Activated CD8-positive, alpha-beta memory T cell treated with anti-CD3 and anti-CD28 coated beads for 36 hours (primary cell): Measurements from ENCODE around the gene SNCAIP. TPM values are rescaled to one million over a fixed set of nuclear protein-coding genes. Genes with fewer than 3 reads are reported as not detected.

ENCODE experiments used
- CTCF ChIA-PET: fragments of 350-600 bp; sonication (Branson Sonifier 250); formaldehyde crosslinking; loops from one replicate; lab custom pipeline; 2021; ENCODE audit warnings: antibody characterized with exemption; lab: Charles Lee
- POLR2A ChIA-PET: fragments of 350-600 bp; sonication (Branson Sonifier 250); formaldehyde crosslinking; loops from one replicate; lab custom pipeline; 2021; ENCODE audit warnings: antibody characterized with exemption; lab: Charles Lee
- total RNA-seq, 2 experiments: library from RNA; stranded (reverse); gene quantifications; one replicate each; pipeline ENCODE4 v1.2.3, GENCODE V29; 2021

SNCAIP gene
- not detected for total RNA-seq

DNA sequence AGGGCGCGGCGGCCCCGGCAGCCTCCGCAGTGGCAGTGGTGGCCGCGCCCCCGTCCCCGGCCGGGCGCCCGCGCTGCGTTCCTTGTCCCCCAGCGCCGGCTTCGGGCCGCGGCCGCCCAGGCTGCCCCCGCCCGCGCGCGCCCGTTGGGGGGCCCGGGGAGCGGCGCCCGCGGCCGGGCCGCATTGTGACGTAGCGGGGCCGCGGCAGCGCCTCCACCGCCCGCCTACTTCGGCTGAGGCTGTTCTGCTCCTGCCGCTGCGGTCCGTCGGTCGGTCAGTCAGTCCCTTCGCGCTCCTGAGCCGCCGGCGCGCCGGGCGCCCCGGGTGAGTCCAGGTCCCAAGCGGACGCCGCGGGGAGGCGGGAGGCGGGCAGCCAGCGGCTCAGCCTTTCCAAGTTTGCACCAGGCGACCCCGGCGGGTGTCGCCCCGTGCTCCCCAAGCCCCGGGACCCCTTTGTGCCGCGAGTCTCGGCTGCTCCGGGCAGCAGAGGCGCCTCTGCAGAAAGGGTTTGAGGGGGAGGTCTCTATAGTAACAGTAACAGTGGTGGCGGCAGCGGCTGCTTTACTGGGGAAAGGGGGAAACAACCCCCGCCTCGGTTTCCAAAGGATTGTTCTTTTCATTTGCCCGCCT, at the start of gene SNCAIP:
Gene SNCAIP (plus strand): TSS at position 277 of the 630 bp plus-strand sequence. CDS start 78,898 bp downstream, outside the sequence.
- ChIA-PET CTCF (no interaction called here), POLR2A (no interaction called here)

DNA sequence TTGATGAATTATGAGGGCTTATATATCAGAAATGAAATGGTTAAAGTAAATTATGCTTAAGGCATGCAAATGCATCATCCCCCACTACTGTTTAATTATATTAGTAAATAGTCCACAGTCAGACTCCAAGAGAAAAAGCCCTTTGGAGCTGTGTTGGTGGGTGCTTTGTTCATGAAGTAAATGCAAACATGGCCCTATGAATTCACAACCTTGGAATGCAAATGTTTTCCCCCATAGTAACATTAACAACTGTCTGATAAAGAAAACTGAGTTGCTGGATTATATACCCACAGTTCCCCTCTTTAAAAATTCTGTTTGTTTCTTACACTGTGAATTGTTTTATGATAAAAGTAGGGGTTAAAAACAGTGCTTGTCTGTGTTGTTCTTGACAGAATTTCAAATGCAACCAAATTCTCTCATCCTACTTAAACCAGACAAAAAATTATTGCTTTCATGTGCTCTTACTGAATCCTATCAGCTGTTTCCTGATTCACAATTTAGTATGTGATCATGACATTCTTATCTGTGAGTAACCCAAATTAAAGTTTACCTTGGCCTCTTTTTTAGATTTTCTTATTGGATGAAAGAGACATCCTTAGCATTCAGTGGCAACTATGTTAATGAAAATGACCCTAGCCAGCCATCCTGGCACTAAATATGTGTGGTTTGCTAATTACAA, 48.5 kb upstream of the SNCAIP start:
- CTCF ChIA-PET: no interaction called here
- POLR2A ChIA-PET: no interaction called here

DNA sequence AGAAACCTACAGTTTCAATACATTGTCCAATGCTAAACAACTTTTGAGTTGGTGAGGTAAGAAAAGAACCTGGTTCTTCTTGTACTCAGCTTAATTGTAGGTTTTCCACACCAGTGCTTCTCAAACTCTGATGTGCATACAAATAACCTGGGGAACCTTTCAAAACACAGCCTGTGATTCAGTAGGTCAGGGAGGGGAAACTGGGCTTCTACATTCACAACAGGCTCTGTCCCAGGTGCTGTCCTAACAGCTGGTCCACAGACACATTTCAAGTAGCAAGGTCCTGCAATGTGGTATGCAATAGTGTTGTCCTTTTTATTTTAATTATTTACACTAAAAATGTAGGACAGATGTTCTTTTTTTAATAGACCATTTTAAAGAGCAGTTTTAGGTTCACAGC, 47.4 kb upstream of the SNCAIP start:
- ChIA-PET POLR2A (no interaction called here), CTCF (no interaction called here)

DNA sequence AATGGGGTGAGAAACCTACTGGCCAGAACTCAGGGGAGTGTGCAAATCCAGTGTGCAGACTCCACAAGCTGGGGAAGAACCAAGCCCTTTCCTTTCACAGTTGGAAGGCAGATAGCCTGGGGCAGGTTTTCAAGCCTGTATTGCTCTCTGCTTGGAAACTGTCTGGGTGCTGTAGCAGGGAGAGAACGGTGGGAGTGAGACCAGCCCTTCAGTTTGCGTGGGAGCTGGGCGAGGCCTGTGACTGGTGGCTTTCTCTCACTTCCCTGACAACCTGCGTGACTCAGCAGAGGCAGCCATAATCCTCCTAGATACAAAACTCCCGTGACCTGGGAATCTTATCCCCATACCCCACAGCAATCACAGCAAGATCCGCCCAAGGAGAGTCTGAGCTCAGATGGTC, 44.9 kb upstream of the SNCAIP start:
- ChIA-PET POLR2A (no interaction called here), CTCF (no interaction called here)

DNA sequence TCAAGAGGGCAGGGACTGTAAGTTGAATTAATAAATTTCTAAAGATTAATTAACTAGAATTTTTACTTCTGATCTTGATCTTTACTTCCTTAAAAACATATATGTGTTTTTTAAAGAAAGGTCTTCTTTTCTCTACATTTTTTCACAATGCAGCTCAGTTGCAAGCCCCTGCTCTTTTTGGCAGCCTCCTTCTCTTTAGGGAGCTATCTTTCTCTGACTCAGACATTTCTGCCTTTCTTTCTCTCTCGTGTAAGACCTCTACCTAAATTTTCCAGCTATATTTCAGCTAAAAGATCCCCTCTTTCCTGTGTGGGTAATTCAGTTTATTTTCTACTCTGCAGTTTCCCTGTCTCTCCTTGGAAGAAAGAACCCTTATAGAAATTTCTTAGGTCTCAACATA, 38.3 kb upstream of the SNCAIP start:
- CTCF ChIA-PET: no interaction called here

DNA sequence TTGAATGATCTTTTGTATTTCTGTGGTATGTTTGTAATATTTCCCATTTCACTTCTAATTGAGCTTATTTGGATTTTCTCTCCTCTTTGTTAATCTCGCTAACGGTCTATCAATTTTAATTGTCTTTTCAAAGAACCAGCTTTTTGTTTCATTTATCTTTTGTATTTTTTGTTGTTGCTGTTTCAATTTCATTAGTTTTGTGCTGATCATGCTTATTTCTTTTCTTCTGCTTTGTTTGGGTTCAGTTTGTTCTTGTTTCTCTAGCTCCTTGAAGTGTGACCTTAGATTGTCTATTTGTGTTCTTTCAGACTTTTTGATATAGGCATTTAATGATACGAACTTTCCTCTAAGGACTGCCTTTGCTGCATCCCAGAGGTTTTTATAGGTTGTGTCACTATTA, 28.4 kb upstream of the SNCAIP start:
- CTCF ChIA-PET: no interaction called here
- POLR2A ChIA-PET: no interaction called here

More for the DNA sequence above, 38.3 kb upstream of the SNCAIP start:
- POLR2A ChIA-PET: no interaction called here

DNA sequence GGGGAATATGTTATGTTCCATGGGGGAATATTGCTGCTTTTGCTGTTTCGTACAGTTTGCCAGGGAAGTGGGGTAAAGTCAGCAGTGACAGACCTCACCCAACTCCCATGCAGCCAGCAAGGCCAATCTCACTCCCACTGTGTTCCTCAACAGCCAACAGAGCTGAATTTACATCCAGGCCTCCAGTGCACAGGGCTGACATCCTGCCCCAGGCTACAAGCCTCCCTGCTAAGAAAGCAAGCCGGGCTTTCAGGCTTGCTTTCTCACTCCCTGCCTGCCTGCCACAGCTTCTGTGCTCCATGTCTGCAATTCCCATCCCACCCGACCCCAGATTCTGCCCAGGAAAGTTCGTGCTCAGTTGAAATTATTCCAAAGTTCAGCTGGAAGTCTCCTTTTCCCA, 25.5 kb upstream of the SNCAIP start:
- CTCF ChIA-PET: no interaction called here
- POLR2A ChIA-PET: no interaction called here

DNA sequence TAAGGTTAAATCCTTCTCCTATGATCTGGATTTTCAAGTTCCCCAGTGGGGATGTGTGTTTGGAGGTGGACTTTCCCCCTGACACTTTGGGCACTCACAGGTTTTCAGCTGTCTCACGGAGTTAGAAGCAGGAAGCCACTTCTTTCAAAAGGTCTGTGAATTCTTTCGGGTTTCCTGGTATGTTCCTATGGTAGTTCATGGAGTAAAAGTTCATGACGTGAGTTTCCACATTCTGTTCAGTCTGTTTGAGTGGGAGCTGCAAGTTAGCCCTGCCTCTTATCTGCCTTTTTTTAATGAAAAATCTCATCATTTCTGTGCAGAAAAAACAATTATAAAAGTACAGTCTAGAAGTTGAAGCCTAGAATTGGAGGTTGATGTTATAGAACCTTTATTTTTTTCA, 24.9 kb upstream of the SNCAIP start:
- POLR2A ChIA-PET: no interaction called here
- CTCF ChIA-PET: no interaction called here

DNA sequence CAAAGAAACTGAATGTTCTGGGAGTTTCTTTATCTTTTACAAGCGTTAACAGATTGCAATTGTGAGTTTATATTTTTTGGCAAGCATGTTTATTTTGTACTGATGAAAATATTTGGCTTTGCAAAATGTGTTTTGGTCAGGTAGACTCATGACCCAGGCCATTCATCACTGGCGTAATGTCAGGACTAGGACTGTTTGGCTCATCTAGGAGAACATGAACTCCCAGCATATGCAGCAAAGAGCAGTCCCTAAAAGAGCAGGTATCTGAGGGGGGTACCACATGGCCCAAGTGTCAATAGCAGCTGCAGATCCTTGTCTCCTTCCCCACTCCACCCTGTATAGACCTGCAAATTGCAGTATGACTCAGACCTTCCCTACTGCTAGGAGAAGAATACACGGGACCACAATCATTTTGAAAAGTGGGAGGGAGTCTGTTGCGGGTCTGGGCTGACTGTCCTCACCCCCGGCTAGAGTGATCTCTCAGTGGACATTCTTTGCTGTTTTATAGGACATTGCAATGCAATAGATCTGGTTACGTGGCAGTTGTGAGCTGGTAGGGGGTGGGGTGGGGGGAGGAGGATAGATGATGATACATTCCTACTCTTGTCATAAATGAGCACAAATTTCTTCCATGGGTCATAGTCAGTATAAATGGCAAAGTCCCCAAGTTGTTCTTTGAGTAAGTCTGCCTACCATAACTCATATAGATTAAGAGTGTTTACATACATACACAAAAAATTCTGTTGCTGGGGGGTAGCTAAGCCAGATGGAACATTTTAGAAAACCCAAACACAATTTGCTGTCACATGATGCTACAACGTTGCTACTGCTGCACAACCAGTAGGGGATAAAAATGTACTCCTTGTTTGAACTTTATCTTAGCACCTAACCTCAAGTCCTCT, 20.8 kb upstream of the SNCAIP start:
- POLR2A ChIA-PET: no interaction called here
- CTCF ChIA-PET: interaction anchor here (0.7 kb wide), 1 partner anchor 167 kb away, joined by 3 read pairs; no protein-coding TSS in a partner anchor

DNA sequence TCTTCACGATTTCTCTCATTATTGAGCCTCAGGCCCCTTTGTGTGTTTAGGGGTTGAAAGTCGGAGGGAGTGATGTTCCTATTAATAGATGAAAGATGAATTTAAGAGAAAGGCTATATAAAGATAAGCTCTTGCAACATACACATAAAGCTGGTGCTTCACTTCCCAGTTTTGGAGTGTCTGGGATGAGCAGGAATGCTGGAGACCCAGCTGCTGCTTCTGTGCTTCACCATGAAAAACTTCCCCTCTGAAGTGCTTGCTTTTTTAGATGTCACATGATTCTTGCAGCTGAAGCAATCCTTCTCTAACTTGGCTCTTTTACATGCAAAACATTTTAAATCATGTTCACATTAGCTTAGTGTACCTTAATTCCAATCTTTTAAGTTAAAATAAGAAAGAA, 19.7 kb upstream of the SNCAIP start:
- POLR2A ChIA-PET: no interaction called here
- CTCF ChIA-PET: no interaction called here

DNA sequence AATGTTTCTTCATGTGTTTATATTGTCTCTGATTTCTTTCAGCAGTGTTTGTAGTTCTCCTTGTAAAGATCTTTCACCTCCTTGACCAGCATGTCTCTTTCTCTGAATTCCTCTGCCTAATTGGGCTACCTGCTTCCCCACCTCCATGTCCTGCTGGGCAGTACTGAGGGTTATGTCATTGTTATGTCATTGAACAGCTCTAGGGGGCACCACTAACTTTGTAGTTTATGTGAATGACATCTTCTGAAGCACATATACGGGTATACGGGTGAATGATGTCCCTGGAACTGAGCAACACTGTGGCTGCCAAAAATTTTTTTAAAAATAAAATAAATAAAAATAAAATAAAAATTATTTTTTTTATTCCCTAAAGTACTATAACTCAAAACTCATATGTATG, 16.9 kb upstream of the SNCAIP start:
- ChIA-PET POLR2A (interaction anchor here (0.6 kb wide), 1 partner anchor 705 kb away, joined by 3 read pairs; no protein-coding TSS in a partner anchor), CTCF (no interaction called here)

DNA sequence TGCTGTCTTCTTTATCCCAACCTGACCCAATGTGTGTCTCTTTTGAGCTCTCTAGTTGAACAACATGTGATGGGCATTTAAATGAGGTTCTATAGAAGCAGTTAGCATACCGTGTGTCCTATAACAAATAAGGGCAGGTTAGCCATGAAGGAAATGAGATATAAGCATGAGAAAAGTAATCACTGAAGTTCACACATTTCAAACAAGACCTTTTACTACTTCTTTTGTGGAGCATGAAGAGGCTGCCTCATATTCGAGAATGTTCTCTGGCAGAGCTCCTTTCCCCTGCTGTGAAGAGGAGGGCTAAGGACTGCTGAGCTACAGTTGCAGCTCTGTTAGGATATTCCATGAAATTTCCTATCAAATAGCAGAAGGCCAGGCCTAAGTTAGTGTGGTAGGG, 15.2 kb upstream of the SNCAIP start:
- ChIA-PET CTCF (no interaction called here), POLR2A (no interaction called here)

DNA sequence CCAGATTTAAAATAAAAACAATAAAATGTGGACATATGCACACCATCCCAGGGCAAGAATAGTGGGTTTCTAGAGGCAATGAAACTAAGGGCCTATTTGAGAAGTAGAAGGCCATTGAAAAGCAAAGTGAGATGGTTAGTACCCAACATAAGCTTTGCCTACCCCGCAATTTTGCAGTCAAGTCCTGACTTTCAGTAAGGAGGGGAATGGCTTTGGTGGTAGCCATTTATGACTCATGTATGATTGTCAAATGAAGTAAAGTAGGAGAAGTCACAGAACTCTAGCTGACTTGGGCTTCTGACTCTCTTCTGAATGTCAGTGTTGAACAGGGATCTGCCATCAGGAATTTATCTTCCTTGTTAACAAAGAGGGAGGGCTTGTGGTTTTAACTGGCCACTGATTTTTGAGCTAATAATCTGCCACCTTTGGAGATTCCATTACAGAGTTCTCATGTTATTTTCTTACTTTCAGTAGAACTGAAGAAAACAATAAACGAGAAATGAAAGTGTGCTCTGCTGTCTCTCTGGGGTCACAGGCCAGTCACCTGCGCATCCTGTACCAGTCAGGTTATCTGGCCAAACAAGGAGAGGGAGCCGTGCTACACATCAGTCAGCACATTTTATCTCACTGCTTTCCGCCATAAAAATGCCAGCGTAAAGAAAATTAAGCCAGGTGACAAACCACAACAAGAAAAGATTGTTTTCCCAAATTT, 14.3 kb upstream of the SNCAIP start:
- POLR2A ChIA-PET: no interaction called here
- CTCF ChIA-PET: no interaction called here

DNA sequence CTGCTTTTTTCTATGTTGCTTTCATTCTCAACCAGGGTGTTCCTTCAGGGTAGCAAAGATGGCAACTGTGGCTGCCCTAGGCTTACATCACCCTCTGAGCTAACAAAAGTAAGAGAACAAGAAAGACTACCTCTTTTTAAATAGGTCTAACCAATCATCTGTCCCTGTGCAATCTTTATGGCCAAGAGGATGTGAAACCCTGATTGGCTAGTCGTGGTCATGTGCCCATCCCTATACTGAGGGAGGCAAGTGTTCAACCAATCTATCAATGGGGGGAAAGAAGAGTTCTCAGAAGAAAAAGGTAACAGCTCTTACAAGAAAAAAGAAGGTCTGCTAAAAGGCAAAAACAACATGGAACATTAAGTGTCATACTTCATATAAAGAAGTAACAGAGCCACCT, 11.7 kb upstream of the SNCAIP start:
- CTCF ChIA-PET: no interaction called here
- POLR2A ChIA-PET: no interaction called here

DNA sequence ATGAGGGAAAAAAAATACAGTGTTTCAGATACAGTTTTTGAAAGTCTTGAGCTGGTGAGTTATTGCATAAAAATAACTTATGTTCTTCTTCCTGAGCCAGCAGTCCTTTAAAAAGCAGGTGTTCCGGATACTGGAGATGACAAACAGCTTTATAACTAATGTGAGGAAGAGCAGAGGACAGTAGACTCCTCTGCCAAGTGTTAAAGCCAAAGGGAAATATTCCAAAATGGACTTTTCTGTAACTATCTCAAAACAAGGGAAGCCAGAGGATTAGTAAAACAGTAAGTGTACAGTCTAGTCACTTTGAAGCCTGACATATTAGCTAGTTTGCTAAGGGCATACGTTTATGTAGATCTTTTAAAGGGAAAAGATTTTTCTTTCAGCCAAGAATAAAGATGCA, 11.0 kb upstream of the SNCAIP start:
- CTCF ChIA-PET: no interaction called here

DNA sequence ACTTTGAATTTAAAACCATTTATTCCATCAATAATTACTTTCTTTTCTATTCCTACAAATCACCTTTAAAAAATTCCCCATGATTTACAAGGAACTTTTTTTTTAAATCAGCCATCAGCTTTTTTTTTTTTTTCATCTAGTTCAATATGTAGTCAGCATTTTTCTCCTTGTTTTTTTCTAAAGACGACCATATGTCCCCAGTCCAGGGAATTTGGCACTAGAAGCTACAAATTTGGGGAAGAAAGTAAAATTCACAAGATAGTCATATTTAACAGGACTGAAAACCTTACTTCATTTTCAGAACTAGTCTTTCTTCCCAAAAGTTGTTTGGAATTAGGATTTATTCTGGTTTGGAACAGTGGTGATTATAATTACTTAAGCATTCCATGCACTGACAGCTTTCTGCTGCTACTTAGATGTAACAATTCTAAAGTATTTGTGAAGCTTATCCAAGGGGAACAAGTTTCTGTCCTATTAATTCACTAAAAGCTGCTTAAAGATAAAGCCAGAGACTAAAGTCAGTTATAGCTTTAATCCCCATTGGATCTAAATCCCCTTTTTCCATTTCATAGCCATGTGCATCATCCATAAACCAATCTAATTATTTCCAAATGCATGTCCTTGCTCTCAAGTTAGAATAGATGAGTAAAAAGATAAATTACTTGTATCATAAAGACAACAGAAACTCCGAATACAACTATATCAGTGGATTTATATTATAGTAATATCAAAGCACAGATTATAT, 7.4 kb upstream of the SNCAIP start:
- ChIA-PET POLR2A (no interaction called here), CTCF (no interaction called here)

More for the DNA sequence above, 11.0 kb upstream of the SNCAIP start:
- POLR2A ChIA-PET: no interaction called here

DNA sequence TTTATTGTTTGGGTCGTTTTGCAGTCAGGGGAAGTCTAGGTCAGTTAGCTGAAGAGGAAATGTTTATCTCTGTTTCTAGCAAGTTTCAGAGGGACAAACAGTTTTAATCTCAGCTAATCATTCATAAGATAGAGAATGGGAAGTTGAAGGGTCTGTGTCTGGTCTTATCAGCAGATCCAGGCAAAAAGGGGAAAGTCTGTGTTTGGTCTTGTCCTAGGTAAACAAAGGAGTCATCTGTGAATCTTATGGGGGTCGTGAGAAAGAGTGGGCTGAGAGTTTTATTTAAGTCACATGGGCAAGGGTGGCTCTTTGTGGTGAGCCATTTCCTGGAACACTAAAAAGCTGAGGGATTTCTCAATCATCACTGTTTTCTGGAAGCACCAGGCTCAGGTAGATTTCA, 5.6 kb upstream of the SNCAIP start:
- POLR2A ChIA-PET: no interaction called here

DNA sequence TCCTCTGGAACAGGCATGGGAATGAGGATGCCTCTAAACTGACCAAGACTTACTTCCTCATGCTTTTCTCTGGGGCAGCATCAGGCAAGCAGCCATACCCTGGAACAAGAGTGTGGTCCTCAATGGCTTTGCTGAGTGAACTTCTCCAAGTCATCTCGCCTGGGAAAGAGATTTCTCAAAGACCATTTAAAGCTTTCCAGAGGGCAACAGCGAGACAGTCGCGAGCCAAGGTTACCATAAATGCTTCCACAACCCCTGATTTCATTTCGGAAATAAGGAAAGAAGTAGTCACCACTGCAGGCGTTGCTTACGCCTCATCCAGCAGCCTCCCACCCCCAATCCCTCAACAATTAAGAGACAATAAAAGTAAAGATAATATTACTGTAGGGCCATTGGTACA, 1.1 kb upstream of the SNCAIP start:
- POLR2A ChIA-PET: no interaction called here

More for the DNA sequence above, 5.6 kb upstream of the SNCAIP start:
- CTCF ChIA-PET: no interaction called here

DNA sequence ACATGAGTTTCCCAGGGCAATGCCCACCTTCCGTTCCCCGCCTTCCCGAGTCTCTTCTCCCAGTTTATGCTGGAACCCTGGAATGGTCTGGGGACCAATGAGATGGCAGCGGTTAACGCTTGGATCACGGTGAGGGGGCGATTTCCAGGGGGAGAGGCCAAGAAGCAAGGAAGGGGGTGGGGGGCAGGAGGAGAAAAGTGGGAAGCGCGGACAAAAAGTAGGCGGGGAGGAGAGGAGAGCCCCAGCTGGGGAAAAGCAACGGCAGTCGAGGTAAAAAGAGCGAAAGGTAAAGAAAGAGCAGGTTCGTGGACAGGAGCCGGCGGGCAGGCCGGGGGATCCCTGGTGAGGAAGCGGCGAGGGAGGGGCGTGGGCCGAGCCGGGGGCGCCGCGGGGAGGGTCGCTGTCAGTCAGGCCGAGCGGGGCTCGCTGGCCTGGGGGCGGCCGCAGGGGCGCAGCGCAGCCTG, 508 bp upstream of the SNCAIP start:
- ChIA-PET POLR2A (no interaction called here), CTCF (no interaction called here)

More for the DNA sequence above, 1.1 kb upstream of the SNCAIP start:
- CTCF ChIA-PET: no interaction called here
